SK-N-SH treated with all-trans-retinoic acid at 6 μM for 48 hours (cell line): ENCODE results near the gene RNF112.

Experiments used
- ARNTL ChIP-seq: fragments of 450-650 bp; formaldehyde crosslinking; IDR thresholded peaks from 2 replicates; pipeline ENCODE4 v1.5.0; 2020; ENCODE audit warnings: low read depth, mild to moderate bottlenecking, moderate library complexity, borderline replicate concordance
- CREB5 ChIP-seq: fragments of 250-450 bp; sonication (Bioruptor Pico); IDR thresholded peaks from 2 replicates; pipeline ENCODE4 v1.5.1; 2020; ENCODE audit warnings: low read depth, mild to moderate bottlenecking, moderate library complexity
- ESRRG ChIP-seq: fragments of 250-450 bp; sonication (Bioruptor Pico); IDR thresholded peaks from 2 replicates; pipeline ENCODE4 v1.6.1; 2021; ENCODE audit warnings: mild to moderate bottlenecking
- ISL1 ChIP-seq: fragments of 250-450 bp; sonication (Bioruptor Pico); IDR thresholded peaks from 2 replicates; pipeline ENCODE4 v2.1.2; 2022; ENCODE audit warnings: mild to moderate bottlenecking, moderate library complexity
- PPARA ChIP-seq: fragments of 250-450 bp; sonication (Bioruptor Pico); IDR thresholded peaks from 2 replicates; pipeline ENCODE4 v1.5.0; 2020; ENCODE audit warnings: mild to moderate bottlenecking, borderline replicate concordance
- RARB ChIP-seq: fragments of 250-450 bp; sonication (Bioruptor Pico); IDR thresholded peaks from 2 replicates; pipeline ENCODE4 v1.8.0; 2021; ENCODE audit warnings: mild to moderate bottlenecking, moderate library complexity
- TCF4 ChIP-seq: fragments of 250-450 bp; sonication (Bioruptor Pico); IDR thresholded peaks from 2 replicates; pipeline ENCODE4 v1.8.0; 2021; ENCODE audit warnings: mild to moderate bottlenecking, moderate library complexity, borderline replicate concordance
- ZFP3 ChIP-seq: fragments of 250-450 bp; sonication (Bioruptor Pico); IDR thresholded peaks from 2 replicates; pipeline ENCODE4 v1.5.0; 2020; ENCODE audit warnings: mild to moderate bottlenecking, moderate library complexity
- ZFP30 ChIP-seq: fragments of 450-650 bp; formaldehyde crosslinking; IDR thresholded peaks from 2 replicates; pipeline ENCODE4 v1.5.0; 2022; ENCODE audit warnings: mild to moderate bottlenecking, moderate library complexity
- ZNF70 ChIP-seq: fragments of 450-650 bp; formaldehyde crosslinking; IDR thresholded peaks from 2 replicates; pipeline ENCODE4 v1.5.0; 2020; ENCODE audit warnings: mild to moderate bottlenecking, moderate library complexity
- ZNF8 ChIP-seq: fragments of 450-650 bp; formaldehyde crosslinking; IDR thresholded peaks from 2 replicates; pipeline ENCODE4 v1.5.0; 2020; ENCODE audit warnings: mild to moderate bottlenecking, moderate library complexity

- no peak for TF ChIP-seq ARNTL
- TF ChIP-seq CREB5 (CRISPR knock-in tag): no peak
- no peak for TF ChIP-seq PPARA (CRISPR knock-in tag)
- TF ChIP-seq ISL1 (CRISPR knock-in tag): no peak
- TF ChIP-seq ZNF70 (CRISPR knock-in tag): no peak
- TF ChIP-seq ZFP30 (CRISPR knock-in tag): no peak
- no peak for TF ChIP-seq ZNF8 (CRISPR knock-in tag)
- TF ChIP-seq RARB (CRISPR knock-in tag): no peak
- TF ChIP-seq TCF4 (CRISPR knock-in tag): no peak
- TF ChIP-seq ESRRG (CRISPR knock-in tag): no peak
- TF ChIP-seq ZFP3 (CRISPR knock-in tag): no peak
These were observed 32.1 kb downstream of the RNF112 start for GRCh38 chr17:19443148-19443547.
